ENCODE data around the gene ZNG1A. TPM values are rescaled to one million over a fixed set of nuclear protein-coding genes. Genes with fewer than 3 reads are reported as not detected.
"Not testable (repeated sequence)": the region's sequence is repeated elsewhere in the genome, so short reads cannot be mapped to it uniquely, and the experiment has no call there.

The ZNG1A gene
- total RNA-seq, 1 donor from 2014 or later: 33.8 TPM

GRCh38 chr9:86697-87096, 92.2 kb downstream of the ZNG1A start:
- DNase-seq (ENCODE audit: low spot score, unreplicated experiment); H3K4me3 Mint-ChIP-seq (ENCODE audit: low read depth); H3K27ac Mint-ChIP-seq; H3K4me1 Mint-ChIP-seq (ENCODE audit: low read depth); H3K36me3 Mint-ChIP-seq (ENCODE audit: insufficient read depth); H3K9me3 Mint-ChIP-seq (ENCODE audit: low read depth): not testable (repeated sequence)
- peaks cover 16% of the 10 kb centered on the region for H3K27me3 Mint-ChIP-seq

- H3K36me3 Mint-ChIP-seq (ENCODE audit: insufficient read depth); H3K4me3 Mint-ChIP-seq (ENCODE audit: low read depth); H3K4me1 Mint-ChIP-seq (ENCODE audit: low read depth); H3K27ac Mint-ChIP-seq; DNase-seq (ENCODE audit: low spot score, unreplicated experiment); H3K9me3 Mint-ChIP-seq (ENCODE audit: low read depth): not testable (repeated sequence)
- peaks cover 15% of the 10 kb centered on the region for H3K27me3 Mint-ChIP-seq
Measured at GRCh38 chr9:82932-83689, 95.7 kb downstream of the ZNG1A start.

GRCh38 chr9:78333-78732, 100.5 kb downstream of the ZNG1A start:
- H3K4me3 Mint-ChIP-seq (ENCODE audit: low read depth); H3K27ac Mint-ChIP-seq: not testable (repeated sequence)

GRCh38 chr9:76389-76788, 102.5 kb downstream of the ZNG1A start:
- H3K36me3 Mint-ChIP-seq (ENCODE audit: insufficient read depth): not testable (repeated sequence)

More at GRCh38 chr9:78333-78732, 100.5 kb downstream of the ZNG1A start:
- not testable (repeated sequence) for H3K9me3 Mint-ChIP-seq (ENCODE audit: low read depth); DNase-seq (ENCODE audit: low spot score, unreplicated experiment); H3K36me3 Mint-ChIP-seq (ENCODE audit: insufficient read depth); H3K4me1 Mint-ChIP-seq (ENCODE audit: low read depth)
- peaks cover 17% of the 10 kb centered on the region for H3K27me3 Mint-ChIP-seq

GRCh38 chr9:73900-74525, 104.8 kb downstream of the ZNG1A start:
- Mint-ChIP-seq H3K4me3 (ENCODE audit: low read depth) (peak overlapping the region; percentile 61), H3K27ac (peak overlapping the region; percentile 29), H3K27me3 (peaks cover 20% of the 10 kb centered on the region)
- not testable (repeated sequence) for H3K9me3 Mint-ChIP-seq (ENCODE audit: low read depth); DNase-seq (ENCODE audit: low spot score, unreplicated experiment); H3K36me3 Mint-ChIP-seq (ENCODE audit: insufficient read depth); H3K4me1 Mint-ChIP-seq (ENCODE audit: low read depth)

More at GRCh38 chr9:76389-76788, 102.5 kb downstream of the ZNG1A start:
- H3K4me1 Mint-ChIP-seq (ENCODE audit: low read depth); H3K4me3 Mint-ChIP-seq (ENCODE audit: low read depth); H3K9me3 Mint-ChIP-seq (ENCODE audit: low read depth); H3K27ac Mint-ChIP-seq; DNase-seq (ENCODE audit: low spot score, unreplicated experiment): not testable (repeated sequence)
- H3K27me3 Mint-ChIP-seq: peaks cover 22% of the 10 kb centered on the region

- Mint-ChIP-seq H3K4me3 (ENCODE audit: low read depth) (peak overlapping the region; percentile 61), H3K27me3 (peaks cover 20% of the 10 kb centered on the region)
- not testable (repeated sequence) for H3K9me3 Mint-ChIP-seq (ENCODE audit: low read depth); H3K4me1 Mint-ChIP-seq (ENCODE audit: low read depth); H3K36me3 Mint-ChIP-seq (ENCODE audit: insufficient read depth); H3K27ac Mint-ChIP-seq
- peak; percentile 16 for DNase-seq (ENCODE audit: low spot score, unreplicated experiment)
Measured at GRCh38 chr9:73076-73899, 105.6 kb downstream of the ZNG1A start.

Other genes with a start within 250 kb of the ZNG1A start
- gene WASHC1, start 149.6 kb downstream of the ZNG1A start, total RNA-seq: 25.4 and 26.1 TPM in 2 replicates
- gene FOXD4, start 60.6 kb downstream of the ZNG1A start, total RNA-seq: 0.50 and 0.58 TPM in 2 replicates
- gene DOCK8, start 35.8 kb upstream of the ZNG1A start, total RNA-seq: 5.7 and 8.3 TPM in 2 replicates